DMS114 treated with DMSO at 0.1 percent for 48 hours (cell line): ENCODE measurements around the gene RNASE9.
A peak's percentile ranks its signal among the peaks of the same experiment; 100 is the strongest.
"Not testable (repeated sequence)": the region's sequence is repeated elsewhere in the genome, so short reads cannot be mapped to it uniquely, and the experiment has no call there.

Experiments used
- DNase-seq: peaks from one replicate; lab custom pipeline; 2025; ENCODE audit not compliant: unreplicated experiment; lab: John Stamatoyannopoulos, UW

The RNASE9 gene

DNA sequence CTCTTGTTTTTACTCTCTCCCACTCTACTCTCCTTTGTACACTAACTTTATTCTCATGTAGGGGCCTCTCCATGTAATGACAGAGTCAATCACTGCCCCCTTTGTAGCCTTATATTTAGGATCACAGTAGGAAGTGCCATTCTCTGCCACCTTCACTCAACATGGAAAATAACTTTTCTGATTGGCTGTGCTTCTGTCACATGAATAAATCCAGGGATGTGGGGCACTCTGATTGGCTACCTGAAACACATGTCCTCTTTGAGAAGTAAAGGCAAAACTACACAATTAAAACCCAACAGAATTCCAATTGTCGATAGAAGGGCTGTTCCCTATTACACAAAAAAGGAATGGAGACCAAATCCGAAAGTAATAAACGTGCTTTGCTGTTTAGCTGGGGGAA is at the start of gene RNASE9:
RNASE9 (minus strand) TSS at position 87 of the 400 bp plus-strand sequence.
- DNase-seq: no peak

DNA sequence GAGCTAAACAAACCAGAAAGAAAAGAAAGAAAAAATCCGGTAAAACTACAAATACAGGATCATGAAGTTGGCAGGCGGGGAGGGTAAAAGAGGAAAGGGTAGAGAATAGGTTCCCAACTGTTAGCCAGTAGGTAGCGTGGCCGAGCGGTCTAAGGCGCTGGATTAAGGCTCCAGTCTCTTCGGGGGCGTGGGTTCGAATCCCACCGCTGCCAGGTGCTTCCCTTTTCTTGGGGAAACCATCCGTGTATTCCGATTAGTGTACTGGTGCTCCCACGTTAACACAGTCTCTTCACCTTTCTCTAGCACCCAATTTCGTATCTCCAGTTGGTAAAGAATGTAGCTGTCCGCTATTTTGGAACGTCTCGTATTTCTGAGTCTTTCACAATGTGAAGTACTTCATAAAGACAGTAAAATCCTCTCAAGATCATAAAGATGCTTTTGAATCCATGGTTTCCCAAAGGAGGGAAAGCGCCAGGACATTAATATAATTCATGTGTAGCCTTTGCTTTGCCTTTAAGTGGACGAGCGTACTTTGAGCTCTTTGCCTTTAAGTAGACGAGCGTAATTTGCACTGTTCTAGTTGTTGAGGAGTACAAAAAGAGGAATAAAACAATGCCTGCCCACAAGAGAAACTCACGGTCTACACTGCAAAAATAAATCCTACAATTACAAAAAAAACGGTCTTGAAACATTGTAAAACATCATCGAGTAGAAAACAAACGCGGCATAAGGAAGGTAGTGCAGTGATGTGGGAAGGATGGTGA is 49.3 kb upstream of the RNASE9 start:
- peak; percentile 72 for DNase-seq

DNA sequence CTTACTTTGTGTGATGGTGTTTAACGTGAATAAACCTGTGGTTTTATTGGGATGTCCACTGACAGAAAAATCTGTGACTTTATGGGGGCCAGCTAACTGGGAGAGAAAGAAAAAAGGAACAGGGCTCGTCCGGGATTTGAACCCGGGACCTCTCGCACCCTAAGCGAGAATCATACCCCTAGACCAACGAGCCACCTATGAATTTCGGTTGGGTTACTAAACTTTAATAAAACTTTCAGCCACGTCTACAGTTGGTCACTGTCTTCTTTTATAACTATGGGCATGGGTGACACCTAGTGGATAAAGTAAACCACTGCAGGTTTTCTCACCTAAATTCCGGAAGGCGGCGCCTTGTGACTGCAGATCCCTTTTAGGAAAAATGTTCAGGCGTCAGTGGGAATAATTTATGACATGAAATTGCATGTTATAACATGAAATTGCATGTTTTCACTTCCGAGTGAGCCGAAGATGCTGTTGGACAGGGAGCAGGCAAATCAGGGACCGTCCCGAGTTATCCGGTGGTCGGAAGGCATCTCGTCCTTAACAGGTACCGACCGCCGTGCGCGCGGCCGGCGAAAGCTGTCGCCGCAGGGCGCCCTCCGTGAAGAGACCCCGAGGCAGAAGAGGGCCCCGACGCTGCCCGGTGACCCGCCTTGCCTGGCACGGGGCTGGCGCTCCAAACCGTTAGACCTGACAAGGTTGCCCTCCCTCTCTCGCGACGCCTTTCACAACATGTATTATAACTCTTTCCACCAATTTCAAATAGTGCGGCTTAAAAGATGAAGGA is 48.6 kb upstream of the RNASE9 start:
- DNase-seq: peak; percentile 90

DNA sequence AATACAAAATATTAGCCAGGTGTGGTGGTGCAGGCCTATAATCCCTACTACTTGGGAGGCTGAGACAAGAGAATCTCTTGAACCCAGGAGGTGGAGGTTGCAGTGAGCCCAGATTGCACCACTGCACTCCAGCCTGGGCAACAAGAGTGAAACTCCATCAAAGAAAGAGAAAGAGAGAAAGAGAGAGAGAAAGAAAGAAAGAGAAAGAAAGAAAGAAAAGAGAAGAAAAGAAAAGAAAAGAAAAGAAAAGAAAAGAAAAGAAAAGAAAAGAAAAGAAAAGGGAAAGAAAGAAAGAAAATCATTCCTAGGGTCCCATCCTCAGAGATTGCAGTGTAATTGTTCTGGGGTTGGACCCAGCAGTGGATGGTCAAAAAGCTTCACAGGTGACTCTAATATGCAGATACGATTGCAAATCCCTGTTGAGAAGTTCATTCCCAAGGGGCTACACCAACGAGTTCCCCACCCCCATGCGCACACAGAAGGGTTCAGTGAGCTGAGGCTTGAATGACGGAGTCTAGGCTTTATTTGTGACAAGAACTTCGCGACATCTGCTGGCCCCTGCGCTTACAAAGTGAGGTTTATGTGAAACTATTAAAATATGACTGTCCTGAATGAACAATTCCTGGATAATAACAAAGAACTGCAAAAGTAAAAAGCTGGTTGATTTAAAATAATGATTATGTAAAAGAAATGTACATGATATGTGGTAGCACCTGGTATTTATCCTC is 47.7 kb upstream of the RNASE9 start:
- DNase-seq: no peak

DNA sequence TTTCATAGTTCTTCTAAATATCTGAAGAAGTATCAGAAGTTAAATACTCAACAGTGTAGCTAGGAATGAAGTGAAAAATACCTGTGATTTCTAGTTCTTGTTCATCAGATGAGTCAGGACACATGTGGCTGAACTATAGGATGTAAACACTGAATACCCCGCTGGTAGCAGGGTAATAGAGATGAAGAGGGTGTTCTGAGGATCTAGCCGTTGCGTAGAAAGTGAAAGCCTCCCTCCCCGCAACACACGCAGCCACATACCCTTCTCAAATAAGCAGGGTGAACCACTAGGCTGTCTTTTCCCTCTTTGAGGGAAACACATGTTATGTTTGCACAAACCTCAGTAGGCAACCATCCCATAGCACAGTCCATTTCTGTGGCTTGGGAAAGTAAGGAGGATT is 46.8 kb upstream of the RNASE9 start:
- DNase-seq: no peak

DNA sequence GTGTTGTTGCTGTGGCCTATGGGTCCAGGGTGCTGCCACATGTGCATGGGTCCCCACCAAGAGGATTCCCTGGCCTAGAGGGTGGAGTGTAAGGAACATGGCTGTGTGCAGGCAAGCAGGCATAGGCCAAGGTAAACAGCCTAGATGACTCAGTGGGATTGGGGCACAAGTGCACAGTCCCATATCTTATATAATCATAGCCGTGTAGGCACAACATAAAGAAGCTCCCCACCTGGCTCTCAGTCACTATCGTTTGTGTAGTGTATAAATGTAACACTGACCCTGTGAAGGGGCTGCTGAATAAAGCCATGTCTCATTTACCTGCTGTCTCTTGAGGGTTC is 46.0 kb upstream of the RNASE9 start:
- DNase-seq: no peak

DNA sequence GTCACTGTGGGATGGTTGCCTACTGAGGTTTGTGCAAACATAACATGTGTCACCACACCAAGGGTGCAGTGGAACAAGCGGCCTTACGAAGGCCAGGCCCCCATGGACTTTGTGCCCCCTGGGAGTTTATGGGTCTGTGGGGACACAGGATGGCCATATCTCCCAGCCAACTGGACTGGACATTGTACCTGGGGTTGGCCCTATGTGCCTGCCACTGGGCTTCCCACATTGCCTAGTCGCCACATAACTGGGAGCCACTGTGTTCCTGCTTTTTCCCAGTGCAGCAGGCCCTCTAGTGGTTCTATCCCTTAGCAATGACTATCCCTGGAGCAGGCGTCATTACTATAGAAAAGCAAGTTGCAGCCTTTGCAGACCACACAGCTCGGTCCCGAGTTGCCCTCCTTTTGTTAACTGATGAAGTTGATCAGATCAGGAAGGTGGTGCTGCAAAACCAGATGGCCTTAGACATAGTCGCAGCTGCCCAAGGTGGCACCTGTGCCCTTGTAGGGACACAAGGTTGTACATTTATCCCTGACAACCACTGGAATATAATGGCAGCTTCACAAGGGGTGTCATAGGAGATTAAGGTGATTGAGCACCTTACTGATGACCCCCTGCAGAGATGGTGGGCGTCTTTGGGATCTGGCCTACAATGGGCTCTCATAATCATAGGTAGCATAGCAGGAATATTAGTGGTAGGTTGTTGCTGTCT is 45.5 kb upstream of the RNASE9 start:
- peak; percentile 39 for DNase-seq

DNA sequence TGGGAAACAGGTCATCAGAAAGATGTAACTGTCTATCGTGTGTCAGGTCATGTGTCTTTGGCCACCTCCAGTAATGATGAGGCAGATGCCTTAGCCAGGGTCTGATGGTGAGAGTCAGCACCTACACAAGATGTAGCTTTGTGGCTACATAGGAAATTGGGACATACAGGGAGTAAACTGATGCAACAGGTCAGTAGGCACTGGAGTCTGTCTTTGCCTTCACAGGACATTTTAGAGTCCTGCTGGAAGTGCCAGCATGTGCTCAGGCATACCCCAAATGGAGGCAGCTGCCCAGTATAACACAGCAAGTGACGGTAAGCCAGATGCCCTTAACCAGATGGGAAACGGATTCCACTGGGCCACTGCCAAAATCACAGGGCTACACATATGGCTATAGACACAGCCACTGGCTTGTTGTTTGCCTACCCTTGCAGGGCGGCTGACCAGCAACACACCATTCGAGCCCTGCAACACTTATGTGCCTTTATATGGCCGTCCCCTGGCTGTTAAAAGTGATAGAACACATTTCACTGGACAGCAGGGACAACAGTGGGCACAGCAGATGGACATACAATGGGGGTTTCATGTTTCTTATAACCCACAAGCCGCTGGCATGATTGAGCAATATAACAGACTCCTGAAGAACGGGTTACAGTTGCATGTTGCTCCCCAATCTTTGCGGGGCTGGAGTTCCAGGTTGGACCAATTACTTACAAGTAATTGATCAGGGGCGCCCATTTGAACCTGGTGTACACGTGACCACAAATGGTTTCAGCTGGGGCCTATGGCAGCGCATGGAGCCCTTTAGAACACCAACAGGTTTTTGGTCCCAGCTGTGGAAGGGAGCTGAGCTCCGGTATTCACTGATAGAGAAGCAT is 43.2 kb upstream of the RNASE9 start:
- DNase-seq: no peak

DNA sequence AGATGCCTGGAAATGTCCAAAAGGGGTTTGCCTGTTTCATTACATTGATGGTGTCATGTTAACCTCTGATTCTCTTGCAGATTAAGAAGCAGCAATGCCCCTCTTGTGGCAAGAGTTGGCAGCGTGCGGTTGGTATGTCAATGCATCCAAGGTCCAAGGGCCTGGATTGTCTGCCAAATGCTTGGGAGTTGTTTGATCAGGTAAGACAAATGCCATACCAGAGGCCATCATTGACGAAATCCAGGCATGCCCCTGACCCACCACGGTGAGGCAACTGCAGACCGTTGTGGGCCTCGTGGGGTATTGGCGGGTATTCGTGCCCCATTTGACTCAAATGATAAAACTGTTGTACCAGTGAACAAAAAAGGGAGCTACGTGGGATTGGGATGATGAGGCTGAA is 41.7 kb upstream of the RNASE9 start:
- DNase-seq: no peak

DNA sequence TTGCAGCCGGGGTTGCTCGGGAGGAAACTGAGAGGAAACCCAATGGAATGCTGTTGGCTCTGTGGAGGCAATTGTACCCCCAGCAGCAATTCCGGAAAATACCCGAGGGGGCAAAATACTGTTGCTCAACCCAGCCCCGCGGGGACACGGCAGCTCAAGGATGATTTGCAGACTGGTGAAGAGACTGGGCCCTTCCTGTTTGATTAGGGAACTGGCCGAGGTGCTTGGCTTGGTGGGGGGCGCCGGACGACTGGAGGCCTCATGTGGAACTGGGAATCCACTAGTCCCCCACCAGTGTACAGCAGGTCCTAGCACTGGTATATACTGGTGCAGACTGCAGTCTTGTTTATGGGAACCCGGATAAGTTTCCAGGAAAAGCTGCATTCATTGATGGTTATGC is 40.7 kb upstream of the RNASE9 start:
- no peak for DNase-seq

DNA sequence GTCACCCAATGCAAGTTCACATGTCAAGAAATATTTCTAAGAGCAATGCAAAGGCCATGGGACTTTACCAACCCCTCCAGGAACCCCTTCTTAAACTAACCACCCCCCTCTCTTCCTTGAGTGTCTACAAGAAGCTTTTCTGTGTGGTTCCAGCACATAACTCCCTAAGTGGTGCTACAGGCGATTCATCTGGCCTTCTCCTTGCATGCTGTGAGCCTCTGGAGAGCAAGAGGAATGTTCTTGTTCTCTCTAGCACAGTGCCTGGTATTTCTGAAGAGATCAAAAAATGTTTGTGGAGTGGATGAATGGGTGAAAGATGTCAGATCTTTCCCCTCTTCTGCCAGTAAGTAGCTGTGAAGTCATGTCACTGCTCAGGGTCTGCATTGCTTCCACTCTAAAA is 36.3 kb upstream of the RNASE9 start:
- no peak for DNase-seq

DNA sequence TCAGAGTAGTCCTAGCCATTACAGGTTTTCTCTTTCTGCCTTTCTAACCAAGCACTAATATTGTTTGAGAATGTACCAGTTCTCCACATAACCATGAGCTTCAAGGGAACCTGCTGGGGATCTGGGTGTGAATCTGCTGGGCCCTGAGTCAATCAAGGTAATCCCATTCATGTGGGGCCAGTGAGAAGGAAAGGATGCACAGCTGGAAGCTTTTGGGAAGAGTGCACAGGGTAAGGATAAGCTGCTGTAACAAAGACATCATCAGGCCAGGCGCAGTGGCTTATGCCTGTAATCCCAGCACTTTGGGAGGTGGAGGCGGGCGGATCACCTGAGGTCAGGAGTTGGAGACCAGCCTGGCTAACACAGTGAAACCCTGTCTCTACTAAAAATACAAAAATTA is 34.9 kb upstream of the RNASE9 start:
- not testable (repeated sequence) for DNase-seq

DNA sequence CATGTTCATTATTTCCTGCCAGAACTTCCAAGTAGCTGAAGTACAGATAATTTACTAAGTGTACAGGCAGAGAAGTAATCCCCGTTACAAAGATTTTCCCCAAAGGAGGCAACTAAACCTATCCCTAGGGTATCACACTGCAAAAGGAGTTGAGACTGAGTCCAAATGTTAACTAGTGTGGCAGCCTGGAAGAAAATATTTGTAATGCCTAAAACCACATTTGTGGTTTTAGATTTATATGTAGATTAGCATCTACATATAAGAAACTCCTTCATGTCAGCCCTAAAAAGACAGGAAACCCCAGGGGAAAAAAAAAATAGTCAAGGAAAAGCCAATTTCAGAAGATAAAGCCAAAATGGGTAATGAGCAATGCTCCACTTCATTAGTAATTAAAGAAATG is 31.7 kb upstream of the RNASE9 start:
- no peak for DNase-seq

DNA sequence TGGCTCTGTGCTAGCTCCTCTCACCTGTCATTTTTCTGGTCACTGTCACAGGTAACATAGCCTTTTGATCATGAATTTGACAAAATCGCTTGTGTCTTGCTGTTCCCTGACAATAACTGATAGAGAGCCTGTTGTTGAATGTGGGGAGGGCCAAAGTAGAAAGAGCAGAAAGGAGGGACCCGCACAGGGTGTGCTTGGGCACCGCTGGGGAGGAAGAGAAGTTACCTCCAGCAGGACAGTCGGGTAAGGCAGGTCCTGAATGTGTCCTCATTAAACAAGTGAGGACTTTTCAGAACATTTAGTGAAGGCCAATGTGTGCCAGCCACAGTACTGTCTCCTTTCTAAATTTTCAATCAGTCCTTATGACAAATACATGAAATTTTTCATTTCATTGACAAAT is 30.4 kb upstream of the RNASE9 start, which contains the start of gene RNASE12:
RNASE12 (minus strand) TSS at position 142 of the 400 bp plus-strand sequence. CDS start 653 bp downstream, outside the sequence.
- DNase-seq: no peak

DNA sequence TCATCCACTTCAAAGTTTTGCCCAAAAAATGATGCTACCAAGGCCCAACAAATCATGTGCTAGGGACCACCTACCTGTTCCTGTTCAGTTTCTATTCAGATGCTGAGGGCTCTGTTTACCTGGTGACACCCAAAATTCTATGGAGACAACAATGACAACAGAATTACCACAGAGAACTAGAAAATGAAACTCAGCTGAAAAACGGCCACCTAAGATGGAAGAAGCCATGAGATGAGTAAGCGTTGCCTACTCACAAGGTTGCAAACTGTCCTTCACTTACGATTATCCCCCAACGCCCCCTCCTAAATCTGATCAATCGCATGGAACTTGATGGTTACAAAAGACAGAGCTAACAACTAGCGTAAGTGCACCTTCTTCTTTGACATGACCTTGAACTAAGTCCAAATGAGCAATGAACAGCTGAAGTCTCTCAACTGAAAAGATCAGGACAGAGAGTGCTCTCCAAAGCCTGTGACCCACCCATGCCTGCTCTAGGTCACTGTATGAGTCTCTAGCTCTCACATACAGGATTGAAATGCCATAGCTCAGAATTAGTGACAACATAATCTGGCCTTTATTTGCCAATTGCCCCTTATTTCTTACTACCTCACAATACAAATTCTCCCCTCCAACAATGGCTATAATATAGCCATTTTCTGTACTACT is 26.8 kb upstream of the RNASE9 start, which contains the start of gene RNASE11:
RNASE11 (minus strand) TSS at position 513 of the 666 bp plus-strand sequence.
- DNase-seq: no peak

DNA sequence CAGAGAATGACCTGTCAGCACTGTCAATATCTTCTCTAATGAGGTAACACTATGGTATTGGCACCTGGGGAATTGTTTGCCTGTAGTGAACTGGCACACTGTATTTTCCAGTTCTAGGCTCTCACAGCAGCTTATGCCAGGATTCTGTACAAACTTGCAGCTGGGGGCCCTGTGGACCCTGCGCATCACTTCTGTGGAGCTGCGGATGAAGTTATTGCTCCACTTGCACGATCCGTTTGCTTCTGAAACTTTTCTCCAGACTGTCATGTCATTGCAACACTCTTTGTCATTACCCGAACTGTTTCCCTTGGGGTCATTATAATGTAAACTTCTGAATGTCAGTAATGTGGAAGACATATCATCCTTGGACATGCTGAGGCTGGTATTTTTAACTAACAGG is 23.1 kb upstream of the RNASE9 start:
- DNase-seq: no peak

DNA sequence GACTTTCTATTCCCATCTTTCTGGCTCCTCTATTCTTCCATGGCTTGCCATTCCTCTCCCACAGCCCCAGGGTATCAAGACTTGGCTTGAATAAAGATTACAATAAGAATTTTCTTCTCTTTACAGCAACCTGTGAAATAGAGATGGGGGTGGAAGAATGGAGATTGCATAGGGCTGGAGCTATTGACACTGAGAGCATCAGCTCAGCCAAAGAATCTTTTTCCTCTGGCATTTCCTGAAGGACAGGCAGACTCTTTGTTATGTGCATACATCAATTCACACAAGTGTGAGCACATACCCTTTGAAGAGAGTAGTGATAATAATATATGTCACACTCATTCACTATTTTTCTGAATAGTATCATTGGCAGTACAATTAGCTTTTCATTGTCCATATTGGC is 22.3 kb upstream of the RNASE9 start:
- no peak for DNase-seq

DNA sequence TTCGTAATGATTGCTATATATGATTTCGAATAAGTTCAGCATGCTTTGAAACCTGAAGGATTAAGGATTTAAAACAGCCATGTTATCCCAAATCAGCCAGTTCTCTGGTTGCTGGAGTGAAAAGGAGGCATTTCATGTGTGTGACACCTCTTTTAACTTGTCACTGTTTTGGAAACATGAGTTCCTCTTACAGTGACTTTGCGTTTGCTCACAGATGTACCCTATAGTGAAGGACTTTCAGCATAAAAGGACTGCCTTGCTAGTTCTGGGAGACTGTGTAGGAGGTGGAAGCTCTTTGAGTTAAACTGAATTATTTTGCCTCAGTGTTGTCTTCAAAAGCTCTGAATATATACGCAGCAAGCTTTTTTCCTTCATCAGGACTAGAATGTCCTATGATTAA is 19.4 kb upstream of the RNASE9 start:
- DNase-seq: no peak

DNA sequence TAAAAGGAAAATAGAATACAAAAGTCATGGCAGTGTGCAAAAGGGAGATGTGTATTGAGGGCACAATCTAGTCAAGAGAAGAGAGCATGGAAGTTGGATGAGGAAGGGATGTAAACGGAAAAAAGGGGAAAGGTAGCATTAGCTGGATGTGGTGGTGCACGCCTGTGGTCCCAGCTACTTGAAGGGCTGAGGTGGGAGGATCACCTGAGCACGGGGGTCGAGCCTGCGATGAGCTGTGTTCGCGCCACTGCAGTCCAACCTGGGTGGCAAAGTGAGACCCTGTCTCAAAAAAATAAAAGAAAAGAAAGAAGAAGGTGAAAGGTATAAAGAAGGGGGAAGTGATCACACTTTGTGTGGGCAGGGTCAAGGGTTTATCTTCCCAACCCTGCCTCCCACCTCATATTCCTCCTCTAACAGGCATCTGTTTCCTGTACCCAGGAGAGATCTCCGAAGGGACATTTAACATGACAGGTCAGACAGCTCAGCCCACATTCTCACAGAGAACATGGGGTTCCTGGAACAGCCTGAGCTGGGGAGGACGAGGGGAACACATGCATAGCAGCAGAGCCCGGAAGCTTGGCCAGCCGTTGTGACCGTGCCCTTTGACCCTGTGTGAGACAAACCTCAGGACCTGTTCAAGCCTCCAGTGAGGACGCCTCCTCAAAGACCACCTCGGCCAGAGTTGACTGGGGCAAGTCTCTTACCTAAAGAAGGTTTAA is 18.1 kb upstream of the RNASE9 start:
- no peak for DNase-seq
